Measurements from ENCODE around the gene PXMP4.

- TF ChIP-seq POLR2A (IDR thresholded peaks at IDR 0.05) (no peak), POLR2AphosphoS5 (IDR thresholded peaks at IDR 0.05) (no peak), EP300 (IDR thresholded peaks at IDR 0.05) (no peak)
Measured at GRCh38 chr20:33757458-33757857, 37.3 kb upstream of the PXMP4 start.

Measured in gastroesophageal sphincter (tissue), 2 donors.